ENCODE results near the gene ARL2.
"Not testable (repeated sequence)": the region's sequence is repeated elsewhere in the genome, so short reads cannot be mapped to it uniquely, and the experiment has no call there.

ARL2 gene

GRCh38 chr11:65013888-65014725 is at the start of gene ARL2:
ARL2 (plus strand) TSS chr11:65014160; CDS start chr11:65014208, 48 bp downstream.
- Histone ChIP-seq H3K36me3 (ENCODE audit: control insufficient read depth, insufficient read depth, low read length) (peaks cover 25% of the 10 kb centered on the region), H3K4me3 (ENCODE audit: low read depth, low read length) (peak within 1 kb of the TSS; percentile 85), H3K9me3 (ENCODE audit: control insufficient read depth, insufficient read depth, low read depth, low read length) (no peaks in the 10 kb centered on the region), H3K4me1 (ENCODE audit: control insufficient read depth, insufficient read depth, low read length) (no peaks in the 10 kb centered on the region), H3K27ac (ENCODE audit: low read depth, low read length) (peak within 1 kb of the TSS; percentile 81), H3K9ac (ENCODE audit: low read length) (peak within 1 kb of the TSS; percentile 84), H3K27me3 (ENCODE audit: control insufficient read depth, insufficient read depth, low read length) (no peaks in the 10 kb centered on the region)

GRCh38 chr11:64967375-64967774 is 46.6 kb upstream of the ARL2 start:
- no peak overlapping the region for H3K9ac ChIP-seq (ENCODE audit: low read length)
- no peaks in the 10 kb centered on the region for H3K4me1 ChIP-seq (ENCODE audit: control insufficient read depth, insufficient read depth, low read length)
- no peaks in the 10 kb centered on the region for H3K36me3 ChIP-seq (ENCODE audit: control insufficient read depth, insufficient read depth, low read length)
- H3K27me3 ChIP-seq (ENCODE audit: control insufficient read depth, insufficient read depth, low read length), result no peaks in the 10 kb centered on the region
- no peaks in the 10 kb centered on the region for H3K9me3 ChIP-seq (ENCODE audit: control insufficient read depth, insufficient read depth, low read depth, low read length)
- H3K4me3 ChIP-seq (ENCODE audit: low read depth, low read length), result no peak overlapping the region
- no peak overlapping the region for H3K27ac ChIP-seq (ENCODE audit: low read depth, low read length)

GRCh38 chr11:64969209-64969608 is 44.8 kb upstream of the ARL2 start:
- Histone ChIP-seq H3K4me3 (ENCODE audit: low read depth, low read length) (no peak overlapping the region), H3K27ac (ENCODE audit: low read depth, low read length) (no peak overlapping the region), H3K9me3 (ENCODE audit: control insufficient read depth, insufficient read depth, low read depth, low read length) (no peaks in the 10 kb centered on the region), H3K4me1 (ENCODE audit: control insufficient read depth, insufficient read depth, low read length) (no peaks in the 10 kb centered on the region), H3K27me3 (ENCODE audit: control insufficient read depth, insufficient read depth, low read length) (no peaks in the 10 kb centered on the region), H3K9ac (ENCODE audit: low read length) (no peak overlapping the region), H3K36me3 (ENCODE audit: control insufficient read depth, insufficient read depth, low read length) (no peaks in the 10 kb centered on the region)

GRCh38 chr11:64970731-64971151 is 43.2 kb upstream of the ARL2 start:
- Histone ChIP-seq H3K4me3 (ENCODE audit: low read depth, low read length) (no peak overlapping the region), H3K9ac (ENCODE audit: low read length) (no peak overlapping the region), H3K36me3 (ENCODE audit: control insufficient read depth, insufficient read depth, low read length) (no peaks in the 10 kb centered on the region), H3K27ac (ENCODE audit: low read depth, low read length) (no peak overlapping the region), H3K4me1 (ENCODE audit: control insufficient read depth, insufficient read depth, low read length) (no peaks in the 10 kb centered on the region), H3K27me3 (ENCODE audit: control insufficient read depth, insufficient read depth, low read length) (no peaks in the 10 kb centered on the region), H3K9me3 (ENCODE audit: control insufficient read depth, insufficient read depth, low read depth, low read length) (no peaks in the 10 kb centered on the region)

- no peak within 1 kb of the TSS for H3K9ac ChIP-seq (ENCODE audit: low read length)
- no peak within 1 kb of the TSS for H3K27ac ChIP-seq (ENCODE audit: low read depth, low read length)
- H3K4me3 ChIP-seq (ENCODE audit: low read depth, low read length), result 0 out of 2 replicates have a peak within 1 kb of the TSS, but pooled peaks have one; percentile 11
Observed at GRCh38 chr11:64971421-64972233, 42.3 kb upstream of the ARL2 start, which contains the start of gene MAJIN. MAJIN (minus strand) TSS chr11:64972108; CDS start chr11:64959405, 12,703 bp downstream.

GRCh38 chr11:64974124-64974523 is 39.8 kb upstream of the ARL2 start:
- Histone ChIP-seq H3K36me3 (ENCODE audit: control insufficient read depth, insufficient read depth, low read length) (no peaks in the 10 kb centered on the region), H3K4me1 (ENCODE audit: control insufficient read depth, insufficient read depth, low read length) (no peaks in the 10 kb centered on the region), H3K9ac (ENCODE audit: low read length) (no peak overlapping the region), H3K27ac (ENCODE audit: low read depth, low read length) (no peak overlapping the region), H3K4me3 (ENCODE audit: low read depth, low read length) (no peak overlapping the region), H3K27me3 (ENCODE audit: control insufficient read depth, insufficient read depth, low read length) (no peaks in the 10 kb centered on the region), H3K9me3 (ENCODE audit: control insufficient read depth, insufficient read depth, low read depth, low read length) (no peaks in the 10 kb centered on the region)

More at GRCh38 chr11:64971421-64972233, 42.3 kb upstream of the ARL2 start, which contains the start of gene MAJIN:
- H3K9me3 ChIP-seq (ENCODE audit: control insufficient read depth, insufficient read depth, low read depth, low read length), result no peaks in the 10 kb centered on the region
- no peaks in the 10 kb centered on the region for H3K27me3 ChIP-seq (ENCODE audit: control insufficient read depth, insufficient read depth, low read length)
- H3K36me3 ChIP-seq (ENCODE audit: control insufficient read depth, insufficient read depth, low read length), result no peaks in the 10 kb centered on the region
- no peaks in the 10 kb centered on the region for H3K4me1 ChIP-seq (ENCODE audit: control insufficient read depth, insufficient read depth, low read length)

- Histone ChIP-seq H3K4me1 (ENCODE audit: control insufficient read depth, insufficient read depth, low read length) (no peaks in the 10 kb centered on the region), H3K9ac (ENCODE audit: low read length) (no peak overlapping the region), H3K27me3 (ENCODE audit: control insufficient read depth, insufficient read depth, low read length) (no peaks in the 10 kb centered on the region), H3K36me3 (ENCODE audit: control insufficient read depth, insufficient read depth, low read length) (no peaks in the 10 kb centered on the region), H3K4me3 (ENCODE audit: low read depth, low read length) (no peak overlapping the region), H3K9me3 (ENCODE audit: control insufficient read depth, insufficient read depth, low read depth, low read length) (no peaks in the 10 kb centered on the region), H3K27ac (ENCODE audit: low read depth, low read length) (no peak overlapping the region)
Observed at GRCh38 chr11:64976651-64977050, 37.3 kb upstream of the ARL2 start.

GRCh38 chr11:64983339-64983738 is 30.6 kb upstream of the ARL2 start:
- H3K4me1 ChIP-seq (ENCODE audit: control insufficient read depth, insufficient read depth, low read length); H3K9me3 ChIP-seq (ENCODE audit: control insufficient read depth, insufficient read depth, low read depth, low read length); H3K36me3 ChIP-seq (ENCODE audit: control insufficient read depth, insufficient read depth, low read length): not testable (repeated sequence)

GRCh38 chr11:64987998-64988854 is 25.7 kb upstream of the ARL2 start:
- Histone ChIP-seq H3K9me3 (ENCODE audit: control insufficient read depth, insufficient read depth, low read depth, low read length) (no peaks in the 10 kb centered on the region), H3K9ac (ENCODE audit: low read length) (no peak overlapping the region), H3K27ac (ENCODE audit: low read depth, low read length) (no peak overlapping the region), H3K4me3 (ENCODE audit: low read depth, low read length) (no peak overlapping the region), H3K27me3 (ENCODE audit: control insufficient read depth, insufficient read depth, low read length) (no peaks in the 10 kb centered on the region), H3K4me1 (ENCODE audit: control insufficient read depth, insufficient read depth, low read length) (no peaks in the 10 kb centered on the region), H3K36me3 (ENCODE audit: control insufficient read depth, insufficient read depth, low read length) (no peaks in the 10 kb centered on the region)

More at GRCh38 chr11:64983339-64983738, 30.6 kb upstream of the ARL2 start:
- H3K9ac ChIP-seq (ENCODE audit: low read length); H3K4me3 ChIP-seq (ENCODE audit: low read depth, low read length); H3K27ac ChIP-seq (ENCODE audit: low read depth, low read length); H3K27me3 ChIP-seq (ENCODE audit: control insufficient read depth, insufficient read depth, low read length): not testable (repeated sequence)

GRCh38 chr11:64989416-64989815 is 24.5 kb upstream of the ARL2 start:
- Histone ChIP-seq H3K9ac (ENCODE audit: low read length) (no peak overlapping the region), H3K4me1 (ENCODE audit: control insufficient read depth, insufficient read depth, low read length) (no peaks in the 10 kb centered on the region), H3K4me3 (ENCODE audit: low read depth, low read length) (no peak overlapping the region), H3K27me3 (ENCODE audit: control insufficient read depth, insufficient read depth, low read length) (no peaks in the 10 kb centered on the region), H3K36me3 (ENCODE audit: control insufficient read depth, insufficient read depth, low read length) (no peaks in the 10 kb centered on the region), H3K27ac (ENCODE audit: low read depth, low read length) (no peak overlapping the region), H3K9me3 (ENCODE audit: control insufficient read depth, insufficient read depth, low read depth, low read length) (no peaks in the 10 kb centered on the region)

Data from HUES6 (cell line).